ENCODE results near the gene SCD. TPM values are rescaled to one million over a fixed set of nuclear protein-coding genes. Genes with fewer than 3 reads are reported as not detected.

The SCD gene
- total and polyA plus RNA-seq, 2 of the 13 experiments (the other 11 are each of a cell fraction or from before 2014, with no cell fraction given) = 492 to 512 TPM

DNA sequence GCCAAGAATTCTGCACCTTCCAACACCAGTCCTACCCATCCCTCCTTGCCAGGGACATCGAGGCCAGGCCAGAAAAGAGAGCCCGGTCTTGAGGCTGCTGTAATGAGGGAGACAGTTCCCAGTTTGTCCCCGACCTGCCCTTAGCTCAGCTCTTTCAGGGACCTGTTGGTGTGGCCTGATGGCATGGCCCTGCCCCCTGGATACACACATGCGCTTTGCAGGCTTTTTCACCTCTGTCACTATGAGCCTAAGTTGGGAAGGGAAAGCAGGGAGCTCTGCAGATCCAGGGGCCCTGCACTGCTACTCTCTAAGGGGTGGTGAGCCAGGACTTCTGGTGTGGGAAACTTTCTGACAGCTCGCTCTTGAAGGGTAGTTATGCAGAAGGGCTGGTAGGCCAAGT is 2.1 kb downstream of the SCD start (continued):
- TF ChIP-seq, protein P1, sequence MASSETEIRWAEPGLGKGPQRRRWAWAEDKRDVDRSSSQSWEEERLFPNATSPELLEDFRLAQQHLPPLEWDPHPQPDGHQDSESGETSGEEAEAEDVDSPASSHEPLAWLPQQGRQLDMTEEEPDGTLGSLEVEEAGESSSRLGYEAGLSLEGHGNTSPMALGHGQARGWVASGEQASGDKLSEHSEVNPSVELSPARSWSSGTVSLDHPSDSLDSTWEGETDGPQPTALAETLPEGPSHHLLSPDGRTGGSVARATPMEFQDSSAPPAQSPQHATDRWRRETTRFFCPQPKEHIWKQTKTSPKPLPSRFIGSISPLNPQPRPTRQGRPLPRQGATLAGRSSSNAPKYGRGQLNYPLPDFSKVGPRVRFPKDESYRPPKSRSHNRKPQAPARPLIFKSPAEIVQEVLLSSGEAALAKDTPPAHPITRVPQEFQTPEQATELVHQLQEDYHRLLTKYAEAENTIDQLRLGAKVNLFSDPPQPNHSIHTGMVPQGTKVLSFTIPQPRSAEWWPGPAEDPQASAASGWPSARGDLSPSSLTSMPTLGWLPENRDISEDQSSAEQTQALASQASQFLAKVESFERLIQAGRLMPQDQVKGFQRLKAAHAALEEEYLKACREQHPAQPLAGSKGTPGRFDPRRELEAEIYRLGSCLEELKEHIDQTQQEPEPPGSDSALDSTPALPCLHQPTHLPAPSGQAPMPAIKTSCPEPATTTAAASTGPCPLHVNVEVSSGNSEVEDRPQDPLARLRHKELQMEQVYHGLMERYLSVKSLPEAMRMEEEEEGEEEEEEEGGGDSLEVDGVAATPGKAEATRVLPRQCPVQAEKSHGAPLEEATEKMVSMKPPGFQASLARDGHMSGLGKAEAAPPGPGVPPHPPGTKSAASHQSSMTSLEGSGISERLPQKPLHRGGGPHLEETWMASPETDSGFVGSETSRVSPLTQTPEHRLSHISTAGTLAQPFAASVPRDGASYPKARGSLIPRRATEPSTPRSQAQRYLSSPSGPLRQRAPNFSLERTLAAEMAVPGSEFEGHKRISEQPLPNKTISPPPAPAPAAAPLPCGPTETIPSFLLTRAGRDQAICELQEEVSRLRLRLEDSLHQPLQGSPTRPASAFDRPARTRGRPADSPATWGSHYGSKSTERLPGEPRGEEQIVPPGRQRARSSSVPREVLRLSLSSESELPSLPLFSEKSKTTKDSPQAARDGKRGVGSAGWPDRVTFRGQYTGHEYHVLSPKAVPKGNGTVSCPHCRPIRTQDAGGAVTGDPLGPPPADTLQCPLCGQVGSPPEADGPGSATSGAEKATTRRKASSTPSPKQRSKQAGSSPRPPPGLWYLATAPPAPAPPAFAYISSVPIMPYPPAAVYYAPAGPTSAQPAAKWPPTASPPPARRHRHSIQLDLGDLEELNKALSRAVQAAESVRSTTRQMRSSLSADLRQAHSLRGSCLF (CRISPR knock-in tag; IDR thresholded peaks at IDR 0.05; ENCODE audit: borderline replicate concordance) = no peak
- TF ChIP-seq PRMT3 (CRISPR knock-in tag; IDR thresholded peaks at IDR 0.05; ENCODE audit: borderline replicate concordance, low read depth) (0 out of 2 replicates have a peak, but pooled peaks have one; percentile 33), POLR2G (IDR thresholded peaks at IDR 0.05; ENCODE audit: low read depth, low read length) (peak; percentile 30; the same call in 1 of the 2 replicates), ZFP41 (CRISPR knock-in tag; IDR thresholded peaks at IDR 0.05; ENCODE audit: borderline replicate concordance) (no peak), BHLHE40 (IDR thresholded peaks at IDR 0.05; ENCODE audit: low read length) (no peak), RAD21 (CRISPR knock-in tag; IDR thresholded peaks at IDR 0.05) (no peak), NRL (CRISPR knock-in tag; IDR thresholded peaks at IDR 0.05; ENCODE audit: borderline replicate concordance) (peak; percentile 55; the same call in 1 of the 2 replicates), TBL1XR1 (IDR thresholded peaks at IDR 0.05; ENCODE audit: borderline replicate concordance, low read length, partially characterized antibody) (no peak), CEBPG (CRISPR knock-in tag; IDR thresholded peaks at IDR 0.05) (no peak), ZNF879 (CRISPR knock-in tag; IDR thresholded peaks at IDR 0.05) (no peak), SAP130 (CRISPR knock-in tag; IDR thresholded peaks at IDR 0.05; ENCODE audit: low read depth) (0 out of 2 replicates have a peak, but pooled peaks have one; percentile 8), SRSF1 (optimal IDR thresholded peaks at IDR 0.05; ENCODE audit: low read depth, low read length) (no peak), ZSCAN9 (CRISPR knock-in tag; IDR thresholded peaks at IDR 0.05; ENCODE audit: borderline replicate concordance) (no peak), TMF1 (CRISPR knock-in tag; IDR thresholded peaks at IDR 0.05; ENCODE audit: low read depth) (peak; percentile 27; the same call in 1 of the 2 replicates), ZNF841 (CRISPR knock-in tag; IDR thresholded peaks at IDR 0.05; ENCODE audit: borderline replicate concordance) (no peak), ZNF607 (CRISPR knock-in tag; IDR thresholded peaks at IDR 0.05; ENCODE audit: borderline replicate concordance) (no peak), ZNF704 (CRISPR knock-in tag; IDR thresholded peaks at IDR 0.05; ENCODE audit: borderline replicate concordance) (no peak)
- TF ChIP-seq, protein P2, sequence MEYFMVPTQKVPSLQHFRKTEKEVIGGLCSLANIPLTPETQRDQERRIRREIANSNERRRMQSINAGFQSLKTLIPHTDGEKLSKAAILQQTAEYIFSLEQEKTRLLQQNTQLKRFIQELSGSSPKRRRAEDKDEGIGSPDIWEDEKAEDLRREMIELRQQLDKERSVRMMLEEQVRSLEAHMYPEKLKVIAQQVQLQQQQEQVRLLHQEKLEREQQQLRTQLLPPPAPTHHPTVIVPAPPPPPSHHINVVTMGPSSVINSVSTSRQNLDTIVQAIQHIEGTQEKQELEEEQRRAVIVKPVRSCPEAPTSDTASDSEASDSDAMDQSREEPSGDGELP (IDR thresholded peaks at IDR 0.05; ENCODE audit: borderline replicate concordance, low read depth) = no peak; the same call in 1 of the 2 replicates
- TF ChIP-seq, protein P3, sequence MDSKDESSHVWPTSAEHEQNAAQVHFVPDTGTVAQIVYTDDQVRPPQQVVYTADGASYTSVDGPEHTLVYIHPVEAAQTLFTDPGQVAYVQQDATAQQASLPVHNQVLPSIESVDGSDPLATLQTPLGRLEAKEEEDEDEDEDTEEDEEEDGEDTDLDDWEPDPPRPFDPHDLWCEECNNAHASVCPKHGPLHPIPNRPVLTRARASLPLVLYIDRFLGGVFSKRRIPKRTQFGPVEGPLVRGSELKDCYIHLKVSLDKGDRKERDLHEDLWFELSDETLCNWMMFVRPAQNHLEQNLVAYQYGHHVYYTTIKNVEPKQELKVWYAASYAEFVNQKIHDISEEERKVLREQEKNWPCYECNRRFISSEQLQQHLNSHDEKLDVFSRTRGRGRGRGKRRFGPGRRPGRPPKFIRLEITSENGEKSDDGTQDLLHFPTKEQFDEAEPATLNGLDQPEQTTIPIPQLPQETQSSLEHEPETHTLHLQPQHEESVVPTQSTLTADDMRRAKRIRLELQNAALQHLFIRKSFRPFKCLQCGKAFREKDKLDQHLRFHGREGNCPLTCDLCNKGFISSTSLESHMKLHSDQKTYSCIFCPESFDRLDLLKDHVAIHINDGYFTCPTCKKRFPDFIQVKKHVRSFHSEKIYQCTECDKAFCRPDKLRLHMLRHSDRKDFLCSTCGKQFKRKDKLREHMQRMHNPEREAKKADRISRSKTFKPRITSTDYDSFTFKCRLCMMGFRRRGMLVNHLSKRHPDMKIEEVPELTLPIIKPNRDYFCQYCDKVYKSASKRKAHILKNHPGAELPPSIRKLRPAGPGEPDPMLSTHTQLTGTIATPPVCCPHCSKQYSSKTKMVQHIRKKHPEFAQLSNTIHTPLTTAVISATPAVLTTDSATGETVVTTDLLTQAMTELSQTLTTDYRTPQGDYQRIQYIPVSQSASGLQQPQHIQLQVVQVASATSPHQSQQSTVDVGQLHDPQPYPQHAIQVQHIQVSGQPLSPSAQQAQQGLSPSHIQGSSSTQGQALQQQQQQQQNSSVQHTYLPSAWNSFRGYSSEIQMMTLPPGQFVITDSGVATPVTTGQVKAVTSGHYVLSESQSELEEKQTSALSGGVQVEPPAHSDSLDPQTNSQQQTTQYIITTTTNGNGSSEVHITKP (CRISPR knock-in tag; IDR thresholded peaks at IDR 0.05; ENCODE audit: low read depth) = no peak
- TF ChIP-seq, protein P4, sequence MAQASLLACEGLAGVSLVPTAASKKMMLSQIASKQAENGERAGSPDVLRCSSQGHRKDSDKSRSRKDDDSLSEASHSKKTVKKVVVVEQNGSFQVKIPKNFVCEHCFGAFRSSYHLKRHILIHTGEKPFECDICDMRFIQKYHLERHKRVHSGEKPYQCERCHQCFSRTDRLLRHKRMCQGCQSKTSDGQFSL (CRISPR knock-in tag; IDR thresholded peaks at IDR 0.05) = no peak
